ENCODE measurements around the gene FAAH. TPM values are rescaled to one million over a fixed set of nuclear protein-coding genes. Genes with fewer than 3 reads are reported as not detected.

Gene FAAH
- total RNA-seq, 4 donors from 2014 or later = 12.3 to 29.6 (median 16.7) TPM

DNA sequence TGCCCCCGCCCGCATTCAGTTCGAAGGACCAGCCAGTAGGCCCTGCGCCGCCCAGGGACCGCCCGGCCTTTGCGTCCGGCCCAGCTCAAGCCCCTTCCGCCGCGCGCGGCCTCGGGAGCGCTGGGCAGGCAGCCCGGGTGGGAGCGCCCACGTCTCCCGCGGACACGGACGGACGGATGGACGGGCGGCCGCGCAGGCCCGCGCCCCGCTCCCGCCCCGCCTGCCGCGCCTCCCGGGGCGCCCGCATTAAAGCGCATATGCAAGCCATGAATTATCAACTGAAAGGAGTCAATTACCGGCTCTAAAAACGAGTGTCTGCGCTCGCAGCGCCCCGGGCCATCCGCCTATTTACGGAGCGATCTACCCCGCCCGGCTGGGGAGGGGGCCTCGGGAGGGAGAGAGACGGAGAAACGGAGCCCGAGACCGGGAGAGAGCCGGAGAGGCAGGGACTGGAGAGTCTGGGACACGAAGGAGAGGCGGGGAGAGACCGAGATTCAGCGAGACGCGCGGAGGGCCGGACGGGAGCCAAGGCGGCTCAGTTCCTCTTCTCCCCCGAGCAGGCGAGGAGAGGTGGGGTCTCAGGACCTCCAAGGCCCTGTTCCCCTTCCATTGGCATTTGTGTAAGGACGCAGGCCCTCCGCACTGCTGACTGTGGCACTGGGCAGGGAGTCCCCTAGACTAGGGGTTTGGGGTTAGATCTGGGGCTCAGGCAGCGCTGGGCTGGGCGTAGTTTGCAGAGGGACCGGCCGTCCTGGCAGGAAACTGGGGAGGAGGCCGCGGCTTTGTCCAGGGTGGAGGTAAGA is 54.2 kb downstream of the FAAH start:
- intact Hi-C loops (cut with DNase I) = no loop called here
- H3K36me3 ChIP-seq = no peaks in the 10 kb centered on the region
- no peaks in the 10 kb centered on the region for H3K9me3 ChIP-seq
- H3K27me3 ChIP-seq = peaks cover 11 to 87% (median 13%) of the 10 kb centered on the region in 4 donors
- TF ChIP-seq, protein P1, sequence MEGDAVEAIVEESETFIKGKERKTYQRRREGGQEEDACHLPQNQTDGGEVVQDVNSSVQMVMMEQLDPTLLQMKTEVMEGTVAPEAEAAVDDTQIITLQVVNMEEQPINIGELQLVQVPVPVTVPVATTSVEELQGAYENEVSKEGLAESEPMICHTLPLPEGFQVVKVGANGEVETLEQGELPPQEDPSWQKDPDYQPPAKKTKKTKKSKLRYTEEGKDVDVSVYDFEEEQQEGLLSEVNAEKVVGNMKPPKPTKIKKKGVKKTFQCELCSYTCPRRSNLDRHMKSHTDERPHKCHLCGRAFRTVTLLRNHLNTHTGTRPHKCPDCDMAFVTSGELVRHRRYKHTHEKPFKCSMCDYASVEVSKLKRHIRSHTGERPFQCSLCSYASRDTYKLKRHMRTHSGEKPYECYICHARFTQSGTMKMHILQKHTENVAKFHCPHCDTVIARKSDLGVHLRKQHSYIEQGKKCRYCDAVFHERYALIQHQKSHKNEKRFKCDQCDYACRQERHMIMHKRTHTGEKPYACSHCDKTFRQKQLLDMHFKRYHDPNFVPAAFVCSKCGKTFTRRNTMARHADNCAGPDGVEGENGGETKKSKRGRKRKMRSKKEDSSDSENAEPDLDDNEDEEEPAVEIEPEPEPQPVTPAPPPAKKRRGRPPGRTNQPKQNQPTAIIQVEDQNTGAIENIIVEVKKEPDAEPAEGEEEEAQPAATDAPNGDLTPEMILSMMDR (IDR thresholded peaks at IDR 0.05) = no peak
- no peak for TF ChIP-seq POLR2A (IDR thresholded peaks at IDR 0.05)
- no peak for DNase-seq
- peaks cover 4 to 21% (median 13%) of the 10 kb centered on the region in 3 donors for H3K4me1 ChIP-seq
- WGBS, 2 donors = 13 to 24% methylated on average over 4 to 15 of the region's 76 CpGs
- peak overlapping the region; percentile 12 to 64 (median 36) for H3K4me3 ChIP-seq
- H3K27ac ChIP-seq = no peak overlapping the region

DNA sequence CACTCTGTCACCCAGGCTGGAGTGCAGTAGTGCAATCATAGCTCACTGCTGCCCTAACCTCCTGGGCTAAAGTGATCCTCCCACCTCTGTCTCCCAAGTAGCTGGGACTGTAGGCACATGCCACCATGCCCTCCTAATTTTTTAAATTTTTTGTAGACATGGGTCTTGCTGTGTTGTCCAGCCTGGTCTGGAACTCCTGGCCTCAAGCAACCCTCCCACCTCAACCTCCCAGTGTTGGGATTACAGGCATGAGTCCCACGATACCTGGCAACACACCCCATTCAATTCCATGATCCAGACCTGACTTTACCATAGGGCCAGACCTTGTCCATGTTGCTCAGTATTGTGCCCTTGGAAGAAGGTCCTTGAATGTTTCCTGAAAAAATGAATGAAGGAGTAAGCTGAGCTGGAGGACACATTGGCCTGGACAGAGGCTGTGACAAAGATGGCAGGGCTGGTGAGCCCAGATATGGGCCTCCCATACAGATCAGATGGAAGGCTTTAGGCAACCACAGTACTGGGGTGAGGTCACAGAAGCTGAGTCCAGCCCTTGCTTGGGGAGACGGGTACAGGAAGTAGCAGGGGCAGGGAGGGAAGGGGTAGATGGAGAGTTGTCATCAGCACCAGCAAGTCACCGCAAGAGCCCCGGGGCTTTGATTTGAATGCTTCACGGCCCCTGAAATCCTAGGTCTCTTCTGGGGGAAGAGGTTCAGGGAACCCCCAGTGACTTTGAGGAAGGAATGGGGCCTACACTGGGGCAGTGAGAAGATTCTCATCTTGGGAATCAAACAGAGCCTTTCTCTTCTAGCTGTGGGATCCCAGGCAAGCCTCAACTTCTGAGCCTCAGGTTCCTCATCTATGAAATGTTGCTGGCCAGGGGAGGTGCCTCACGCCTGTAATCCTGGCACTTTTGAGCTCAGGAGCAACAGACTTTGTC is 55.4 kb downstream of the FAAH start:
- 62 to 74% methylated on average over 6 of the region's 6 CpGs for WGBS, 2 donors
- no peak for DNase-seq
- TF ChIP-seq, protein P1 (IDR thresholded peaks at IDR 0.05) = no peak
- TF ChIP-seq POLR2A (IDR thresholded peaks at IDR 0.05) = no peak
- H3K4me3 ChIP-seq = no peak overlapping the region
- intact Hi-C loops (cut with DNase I) = no loop called here
- no peaks in the 10 kb centered on the region for H3K36me3 ChIP-seq
- H3K4me1 ChIP-seq = peaks cover 4 to 21% (median 13%) of the 10 kb centered on the region in 3 donors
- no peak overlapping the region for H3K27ac ChIP-seq
- H3K27me3 ChIP-seq = peaks cover 11 to 98% (median 13%) of the 10 kb centered on the region in 4 donors
- H3K9me3 ChIP-seq = no peaks in the 10 kb centered on the region

DNA sequence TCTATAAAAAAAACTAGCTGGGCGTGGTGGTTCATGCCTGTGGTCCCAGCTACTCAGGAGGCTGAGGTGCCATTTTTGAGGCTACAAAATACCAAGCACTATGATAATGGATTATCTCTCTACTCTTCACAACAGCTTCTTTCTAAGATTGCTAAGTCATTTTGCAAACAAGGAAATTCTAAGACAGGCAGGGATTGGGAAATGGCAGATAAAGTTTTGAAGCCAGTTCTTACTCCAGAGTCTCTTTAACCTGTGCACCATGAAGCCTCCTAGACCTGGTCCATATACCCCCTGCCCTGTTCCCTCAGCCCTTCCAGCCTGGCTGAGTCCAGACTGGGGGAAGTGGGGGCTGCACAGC is 56.0 kb downstream of the FAAH start:
- no peak overlapping the region for H3K27ac ChIP-seq
- intact Hi-C loops (cut with DNase I) = no loop called here
- DNase-seq = no peak
- TF ChIP-seq POLR2A (IDR thresholded peaks at IDR 0.05) = no peak
- TF ChIP-seq, protein P1 (IDR thresholded peaks at IDR 0.05) = no peak
- WGBS, 2 donors = 89 to 100% methylated on average over 1 of the region's 1 CpG
- no peak overlapping the region for H3K4me3 ChIP-seq
- H3K4me1 ChIP-seq = peaks cover 4 to 21% (median 13%) of the 10 kb centered on the region in 3 donors
- peaks cover 11 to 99% (median 13%) of the 10 kb centered on the region in 4 donors for H3K27me3 ChIP-seq
- no peaks in the 10 kb centered on the region for H3K36me3 ChIP-seq
- no peaks in the 10 kb centered on the region for H3K9me3 ChIP-seq

DNA sequence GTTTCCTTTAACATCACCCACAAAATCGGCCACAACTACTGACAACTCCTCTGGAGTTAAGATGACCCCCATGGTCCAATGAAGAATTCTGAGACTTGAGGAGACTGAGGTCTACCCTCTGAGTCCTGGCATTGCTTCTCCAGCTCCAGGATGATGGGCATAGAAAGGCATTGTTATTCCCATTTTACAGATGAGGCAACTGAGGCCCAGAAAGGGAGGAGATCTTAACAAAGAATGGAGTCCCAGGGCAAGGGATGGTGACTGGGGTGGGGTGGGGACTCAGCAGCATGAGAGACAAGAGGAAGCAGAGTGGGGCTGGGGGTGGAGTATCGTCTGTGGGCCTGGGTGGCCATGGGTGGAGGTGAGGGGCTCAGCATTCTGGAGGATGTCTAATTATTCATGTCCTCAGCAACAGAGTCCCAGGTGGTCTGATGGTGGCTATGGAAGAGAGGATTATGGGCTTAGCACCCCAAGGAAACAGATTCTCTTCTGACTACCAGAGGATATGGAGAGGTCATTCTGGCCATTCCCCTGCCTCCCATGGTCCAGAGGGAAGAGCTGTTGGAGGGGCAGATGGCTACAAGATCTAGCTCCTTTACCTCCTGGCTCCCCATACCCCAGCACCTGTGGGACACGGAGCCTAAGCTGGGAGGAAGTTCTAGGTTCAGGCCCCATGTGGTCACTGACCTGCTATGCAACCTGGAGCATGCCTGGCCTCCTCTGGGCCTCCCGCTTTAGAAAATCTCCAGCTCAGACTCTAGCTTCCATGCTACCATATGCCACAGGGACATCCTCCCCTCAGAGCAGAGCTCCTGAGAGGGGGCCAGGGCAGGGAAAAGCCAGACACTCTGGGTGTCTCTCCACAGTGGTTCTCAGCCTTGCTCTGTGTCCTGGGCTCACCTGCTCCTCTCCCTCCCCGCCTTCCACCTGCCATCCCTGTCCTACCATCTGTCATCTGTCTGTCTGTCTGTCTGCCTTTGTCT is 58.1 kb downstream of the FAAH start:
- peaks cover 6 to 98% (median 9%) of the 10 kb centered on the region in 4 donors for H3K27me3 ChIP-seq
- intact Hi-C loops (cut with DNase I) = no loop called here
- H3K36me3 ChIP-seq = no peaks in the 10 kb centered on the region
- H3K4me3 ChIP-seq = no peak overlapping the region
- H3K4me1 ChIP-seq = peaks cover 4 to 15% (median 13%) of the 10 kb centered on the region in 3 donors
- H3K27ac ChIP-seq = no peak overlapping the region
- no peak for DNase-seq
- no peaks in the 10 kb centered on the region for H3K9me3 ChIP-seq
- 71 to 78% methylated on average over 3 to 4 of the region's 5 CpGs for WGBS, 2 donors
- TF ChIP-seq POLR2A (IDR thresholded peaks at IDR 0.05) = no peak
- TF ChIP-seq, protein P1 (IDR thresholded peaks at IDR 0.05) = no peak

Measured in esophagus squamous epithelium (tissue), 5 donors.